DMS114 treated with DMSO at 0.1 percent for 48 hours (cell line): Measurements from ENCODE around the gene GRHL3.

Experiments used
- DNase-seq: peaks from one replicate; lab custom pipeline; 2025; ENCODE audit not compliant: unreplicated experiment; lab: John Stamatoyannopoulos, UW

GRHL3 gene

GRCh38 chr1:24317081-24317480 lies 2.1 kb upstream of the GRHL3 start:
- no peak for DNase-seq

GRCh38 chr1:24317956-24318614 lies 1.1 kb upstream of the GRHL3 start:
- DNase-seq: no peak

- no peak for DNase-seq
Measured at GRCh38 chr1:24318615-24319311, 394 bp upstream of the GRHL3 start.

- no peak for DNase-seq
Measured at GRCh38 chr1:24319962-24320361, 805 bp downstream of the GRHL3 start.

- no peak for DNase-seq
Measured at GRCh38 chr1:24321126-24321525, 2.0 kb downstream of the GRHL3 start.

GRCh38 chr1:24321697-24322469 lies 2.7 kb downstream of the GRHL3 start:
- DNase-seq: no peak

GRCh38 chr1:24322470-24323177 lies 3.5 kb downstream of the GRHL3 start:
- no peak for DNase-seq

GRCh38 chr1:24323281-24323680 lies 4.1 kb downstream of the GRHL3 start:
- no peak for DNase-seq

- no peak for DNase-seq
Measured at GRCh38 chr1:24324903-24325302, 5.7 kb downstream of the GRHL3 start.

GRCh38 chr1:24325587-24326449 lies 6.7 kb downstream of the GRHL3 start:
- no peak for DNase-seq

GRCh38 chr1:24327486-24327885 lies 8.3 kb downstream of the GRHL3 start:
- no peak for DNase-seq

GRCh38 chr1:24327891-24328290 lies 8.7 kb downstream of the GRHL3 start:
- no peak for DNase-seq

GRCh38 chr1:24329331-24329730 lies 10.2 kb downstream of the GRHL3 start:
- DNase-seq: no peak

- no peak for DNase-seq
Measured at GRCh38 chr1:24329797-24330543, 10.8 kb downstream of the GRHL3 start.

GRCh38 chr1:24331961-24332673 lies 13.0 kb downstream of the GRHL3 start:
- no peak for DNase-seq

GRCh38 chr1:24336075-24336474 lies 16.9 kb downstream of the GRHL3 start:
- no peak for DNase-seq

GRCh38 chr1:24337455-24337854 lies 18.3 kb downstream of the GRHL3 start:
- DNase-seq: no peak

- no peak for DNase-seq
Measured at GRCh38 chr1:24338447-24338846, 19.3 kb downstream of the GRHL3 start.

GRCh38 chr1:24339996-24340395 lies 20.8 kb downstream of the GRHL3 start:
- no peak for DNase-seq
